ENCODE data around the gene IGF1R.

The IGF1R gene

DNA sequence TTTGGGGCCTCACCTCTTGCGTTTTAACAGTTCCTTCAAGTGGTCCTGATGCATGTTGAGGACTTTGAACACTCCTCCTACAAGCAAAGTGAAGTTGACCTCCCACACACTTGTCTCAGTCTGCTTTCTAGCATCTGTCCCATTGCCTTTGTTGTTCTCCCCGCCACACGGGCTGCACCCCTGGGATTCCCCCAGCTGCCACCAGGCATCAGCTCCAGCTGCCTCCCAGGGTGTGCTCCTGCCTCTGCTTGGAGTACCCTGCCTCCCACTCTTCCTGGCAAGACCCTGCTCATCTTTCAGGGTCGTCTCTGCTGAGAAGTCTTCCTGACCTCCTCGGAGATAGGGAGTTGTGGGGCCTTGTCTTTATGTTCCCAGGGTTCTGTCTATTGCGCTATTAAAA lies 52.2 kb downstream of the IGF1R start:
- no peak for DNase-seq (ENCODE audit: insufficient read length, low spot score)
- FAIRE-seq: no peak

DNA sequence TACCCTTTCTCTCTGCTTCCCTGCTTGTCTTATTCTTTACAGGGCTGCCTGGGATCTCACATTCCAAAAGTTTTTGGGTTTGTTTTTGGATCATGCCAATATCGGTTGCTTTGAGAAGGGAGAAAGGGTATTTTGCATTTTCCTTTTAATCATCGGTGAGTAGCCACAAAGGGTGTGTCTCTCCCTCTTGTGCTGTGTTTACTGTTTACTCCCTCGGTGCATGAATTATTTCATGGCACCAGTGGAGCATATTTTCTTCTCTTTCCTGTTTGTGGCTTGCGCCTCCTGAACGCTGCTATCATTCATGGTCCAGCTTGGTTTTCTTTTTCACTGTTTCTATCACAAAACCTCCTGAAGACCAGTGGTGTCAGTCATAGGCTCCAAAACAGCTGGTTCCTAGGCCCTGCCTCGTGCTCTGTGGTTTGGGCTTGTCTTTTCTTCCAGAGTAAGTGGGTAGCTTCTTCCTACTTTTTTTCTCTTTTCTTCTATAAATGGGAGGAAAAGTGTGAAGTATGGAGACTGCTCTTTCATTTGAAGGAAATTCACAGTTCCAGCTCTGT lies 54.9 kb downstream of the IGF1R start:
- DNase-seq (ENCODE audit: insufficient read length, low spot score) (no peak), FAIRE-seq (no peak)

DNA sequence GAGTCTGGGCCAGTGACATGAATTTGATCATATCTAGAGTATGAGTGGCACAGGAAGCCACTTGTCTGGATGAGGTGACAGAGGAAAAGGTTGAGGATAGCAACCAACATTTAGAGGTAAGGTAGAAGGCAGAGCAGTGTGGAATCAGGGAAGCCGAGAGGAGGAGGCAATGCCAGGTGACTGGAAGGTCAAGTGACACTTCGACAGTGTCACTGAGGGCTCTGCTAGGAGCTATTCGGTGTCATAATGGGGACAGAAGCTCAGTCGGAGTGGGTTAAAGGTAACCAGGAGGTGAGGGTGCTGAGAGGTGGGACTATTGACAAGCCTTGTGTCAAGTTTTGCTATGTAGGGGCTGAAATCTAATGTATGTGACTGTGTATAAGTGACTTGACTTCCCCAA lies 56.7 kb downstream of the IGF1R start:
- no peak for FAIRE-seq
- no peak for DNase-seq (ENCODE audit: insufficient read length, low spot score)

DNA sequence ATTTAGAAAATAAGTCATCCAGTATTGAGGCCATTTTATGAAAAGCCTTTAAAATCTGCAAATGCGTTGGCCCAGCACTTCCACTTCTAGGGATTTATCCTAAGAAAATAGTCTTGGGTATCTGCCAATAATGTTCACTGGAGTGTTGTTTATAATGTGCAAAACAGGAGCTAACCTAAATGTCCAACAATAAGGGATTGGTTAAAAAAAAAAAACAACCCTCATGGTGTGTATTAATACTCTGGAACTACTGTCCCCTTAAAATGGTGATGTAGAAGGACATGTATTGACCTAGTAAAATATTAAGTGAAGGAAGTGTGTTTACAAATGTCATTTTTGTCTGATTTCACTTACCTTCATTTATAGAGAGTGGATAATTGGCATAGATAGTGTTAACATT lies 58.0 kb downstream of the IGF1R start:
- FAIRE-seq: no peak
- no peak for DNase-seq (ENCODE audit: insufficient read length, low spot score)

DNA sequence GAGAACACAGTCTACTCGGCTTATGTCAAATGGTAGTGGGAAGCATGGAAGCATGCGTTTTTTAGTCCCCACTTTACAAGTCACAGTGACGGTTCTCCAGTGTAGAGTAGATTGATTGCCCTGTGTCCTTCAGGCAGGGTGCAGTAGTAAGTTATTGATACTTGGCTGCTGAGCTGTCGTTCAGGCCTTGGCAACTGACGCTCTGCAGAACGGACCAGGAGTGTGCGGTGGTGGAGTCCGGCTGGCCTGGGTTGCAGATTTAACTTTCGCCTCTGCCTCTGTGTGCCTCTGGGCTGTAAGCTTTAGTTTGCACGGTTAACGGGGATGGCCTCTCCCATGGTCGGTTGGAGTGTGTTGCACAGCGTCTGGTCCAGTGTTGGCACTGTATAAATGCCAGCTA lies 58.6 kb downstream of the IGF1R start:
- DNase-seq (ENCODE audit: insufficient read length, low spot score) (no peak), FAIRE-seq (no peak)

DNA sequence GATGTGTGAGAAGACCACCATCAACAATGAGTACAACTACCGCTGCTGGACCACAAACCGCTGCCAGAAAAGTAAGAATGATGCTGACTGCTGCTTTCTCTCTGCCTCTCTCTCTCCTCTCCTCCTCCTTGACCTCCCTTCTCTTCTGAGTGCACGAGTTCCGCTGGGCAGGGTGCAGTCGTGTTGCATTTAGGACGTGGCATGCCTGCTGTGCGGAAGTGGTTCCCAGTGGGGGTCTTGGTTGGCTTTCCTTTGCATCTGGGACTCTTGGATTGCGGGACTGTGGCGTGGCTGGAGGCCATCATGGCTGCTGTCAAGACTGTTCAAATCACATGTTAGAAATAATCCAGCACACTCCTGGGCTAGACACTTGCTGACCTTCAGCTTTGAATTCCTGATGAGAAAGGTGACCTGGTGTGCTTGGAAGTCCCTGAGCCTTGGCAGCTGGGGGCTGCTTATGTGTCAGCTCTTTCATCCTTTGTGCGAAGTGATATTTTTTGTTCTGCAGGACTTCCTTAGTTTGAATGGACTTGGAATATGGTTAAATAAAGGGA lies 59.8 kb downstream of the IGF1R start:
- no peak for FAIRE-seq
- DNase-seq (ENCODE audit: insufficient read length, low spot score): no peak

DNA sequence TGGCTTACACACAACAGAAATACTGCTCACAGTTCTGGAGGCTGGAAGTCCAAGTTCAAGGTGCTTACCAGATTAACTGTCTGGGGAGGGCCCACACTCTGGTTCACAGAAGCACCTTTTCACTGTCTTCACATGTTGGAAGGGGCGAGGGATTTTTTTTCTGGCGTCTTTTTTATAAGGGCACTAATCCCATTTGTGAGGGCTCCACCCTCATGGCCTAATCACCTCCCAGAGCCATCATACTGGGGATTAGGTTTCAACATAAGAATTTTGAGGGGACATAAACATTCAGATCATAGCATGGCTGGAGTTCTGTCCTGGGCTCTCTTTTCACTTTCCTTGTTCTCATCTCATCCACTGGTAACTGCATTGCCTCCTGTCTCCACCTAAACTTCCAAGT lies 63.5 kb downstream of the IGF1R start:
- no peak for DNase-seq (ENCODE audit: insufficient read length, low spot score)
- no peak for FAIRE-seq

DNA sequence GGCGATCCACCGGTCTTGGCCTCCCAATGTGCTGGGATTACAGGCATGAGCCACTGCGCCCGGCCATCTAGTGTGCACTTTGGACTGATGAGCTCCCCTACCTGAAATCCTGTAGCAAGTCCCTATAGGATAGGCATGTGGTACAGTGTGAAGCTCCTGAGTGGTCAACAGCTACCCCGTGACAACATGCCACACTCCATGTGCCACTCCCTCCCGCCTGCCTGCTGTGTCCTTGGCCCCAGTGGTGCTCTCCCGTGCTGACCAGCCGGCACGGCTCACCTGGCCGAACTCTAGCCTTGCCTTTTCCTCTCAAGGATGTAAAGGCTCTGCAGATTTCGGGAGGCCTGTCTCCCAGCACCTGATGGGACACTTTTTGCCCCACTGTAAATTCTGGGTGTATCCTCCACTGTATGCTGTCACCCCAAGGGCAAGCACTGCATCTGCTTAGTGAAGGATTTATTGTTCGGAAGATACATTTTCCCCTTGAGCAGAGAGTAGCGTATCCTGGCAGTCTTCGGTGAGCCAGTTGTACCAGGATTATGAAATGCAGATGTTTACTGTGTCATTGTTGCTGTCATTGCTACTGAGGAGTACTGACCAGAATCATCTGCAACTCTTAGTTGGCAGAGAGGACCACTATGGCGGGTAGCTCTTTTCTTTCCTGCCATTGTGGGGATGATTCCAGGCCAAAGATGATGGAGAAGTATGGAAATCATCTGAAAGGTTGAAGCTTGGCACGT lies 64.7 kb downstream of the IGF1R start:
- FAIRE-seq: no peak
- DNase-seq (ENCODE audit: insufficient read length, low spot score): no peak

DNA sequence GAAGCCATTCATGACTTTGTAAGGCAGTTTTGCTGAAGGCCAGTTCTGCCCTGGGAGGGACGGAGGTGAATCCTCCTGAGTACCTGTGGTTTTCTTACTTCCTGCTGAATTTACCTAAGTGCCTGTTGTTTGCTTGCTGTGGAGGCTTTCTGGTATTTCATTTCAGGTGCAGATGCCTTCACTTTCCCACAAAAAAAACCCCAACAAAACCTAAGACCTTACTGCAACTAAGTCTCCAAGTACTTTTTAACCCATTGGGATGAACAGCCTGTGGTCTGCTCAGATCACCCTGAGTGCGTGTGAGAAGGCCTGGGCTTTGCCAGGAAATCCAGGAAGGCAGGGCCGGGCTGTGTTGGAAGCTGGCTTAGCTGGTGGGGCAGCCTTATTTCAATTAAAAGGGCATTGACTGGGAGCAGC lies 65.3 kb downstream of the IGF1R start:
- FAIRE-seq: peak; percentile 57
- DNase-seq (ENCODE audit: insufficient read length, low spot score): no peak

DNA sequence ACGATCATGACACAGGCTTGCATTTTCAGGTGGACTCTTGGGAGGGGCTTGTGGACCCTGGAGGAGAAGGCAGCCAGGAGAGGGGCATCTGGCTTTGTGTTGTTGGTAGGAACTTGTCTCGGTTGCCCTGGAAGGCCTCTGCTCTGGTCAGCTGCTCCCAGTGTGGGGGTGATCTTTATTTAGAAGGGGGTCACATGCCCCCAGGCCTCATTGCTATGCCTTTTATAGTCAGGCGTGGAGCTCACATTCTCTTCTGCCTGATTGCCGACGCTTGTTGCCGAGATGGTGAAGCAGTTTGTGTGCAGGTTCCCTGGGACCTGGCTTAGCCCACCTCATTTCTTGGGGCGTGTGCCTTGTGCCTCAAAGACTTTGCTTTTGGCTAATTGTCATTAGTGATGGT lies 66.6 kb downstream of the IGF1R start:
- FAIRE-seq (no peak), DNase-seq (ENCODE audit: insufficient read length, low spot score) (no peak)

DNA sequence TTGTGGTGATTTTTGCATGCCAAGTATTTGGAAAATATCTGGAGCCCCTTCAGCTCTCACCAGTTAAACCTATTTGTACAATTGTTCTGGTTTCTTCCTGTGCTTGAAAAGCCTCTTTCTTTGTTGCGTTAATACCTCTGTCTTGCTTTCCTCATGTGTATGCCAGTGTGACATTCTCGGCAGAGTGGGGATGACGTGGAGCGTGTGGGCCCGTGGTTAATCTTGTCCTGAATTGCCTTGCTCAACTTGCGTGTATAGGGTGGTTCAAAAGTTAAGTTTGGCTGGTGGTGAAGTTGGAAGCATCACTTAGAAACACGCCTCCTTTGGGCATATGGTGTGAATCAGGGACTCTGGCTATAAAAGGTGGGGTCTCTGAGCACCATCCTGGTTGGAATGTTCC lies 67.1 kb downstream of the IGF1R start:
- FAIRE-seq (no peak), DNase-seq (ENCODE audit: insufficient read length, low spot score) (no peak)

DNA sequence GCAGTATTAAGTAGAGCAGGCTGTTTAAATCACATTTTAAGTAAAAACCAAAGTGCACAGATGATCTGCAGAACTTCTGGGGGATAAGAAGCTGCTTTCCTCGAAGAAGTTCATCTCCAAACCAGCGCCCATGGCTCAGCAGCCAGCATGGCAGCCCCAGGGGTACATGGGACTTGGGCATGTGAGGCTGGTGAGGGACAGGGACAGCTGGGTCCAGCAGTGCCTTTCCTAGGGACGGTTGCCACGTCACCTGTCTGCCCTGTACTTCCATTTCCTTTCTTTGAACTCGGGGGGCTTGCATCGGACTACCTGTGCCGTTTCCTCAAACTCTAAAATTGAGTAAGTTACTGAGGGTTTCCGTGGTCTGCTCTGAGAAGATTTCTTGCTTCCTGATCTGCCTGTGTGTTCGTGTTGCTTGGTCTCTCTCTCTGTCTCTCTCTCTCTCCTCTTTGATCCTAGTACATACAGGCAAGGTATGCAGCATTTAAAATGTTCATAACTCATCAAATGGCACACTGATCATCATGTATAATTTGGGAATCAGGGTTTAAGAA lies 67.6 kb downstream of the IGF1R start:
- no peak for DNase-seq (ENCODE audit: insufficient read length, low spot score)
- no peak for FAIRE-seq

DNA sequence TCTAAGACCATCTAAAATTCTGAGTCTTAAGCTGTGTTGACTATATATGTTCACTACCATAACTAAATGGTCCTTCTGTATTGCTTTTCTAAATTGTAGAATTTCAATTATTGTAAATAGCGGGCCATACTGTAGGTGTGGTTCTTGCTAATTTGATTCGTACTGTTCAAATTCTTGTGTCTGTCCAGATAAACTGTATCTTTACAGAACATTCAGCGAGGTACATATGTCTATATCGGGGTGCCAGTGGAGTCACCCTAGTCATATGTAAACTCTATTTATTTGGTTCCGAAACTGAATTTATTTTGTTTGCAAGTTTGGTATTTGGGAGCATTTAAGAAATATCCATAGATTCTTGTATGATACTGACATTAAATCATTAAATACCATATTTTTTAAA lies 69.0 kb downstream of the IGF1R start:
- FAIRE-seq (no peak), DNase-seq (ENCODE audit: insufficient read length, low spot score) (no peak)

DNA sequence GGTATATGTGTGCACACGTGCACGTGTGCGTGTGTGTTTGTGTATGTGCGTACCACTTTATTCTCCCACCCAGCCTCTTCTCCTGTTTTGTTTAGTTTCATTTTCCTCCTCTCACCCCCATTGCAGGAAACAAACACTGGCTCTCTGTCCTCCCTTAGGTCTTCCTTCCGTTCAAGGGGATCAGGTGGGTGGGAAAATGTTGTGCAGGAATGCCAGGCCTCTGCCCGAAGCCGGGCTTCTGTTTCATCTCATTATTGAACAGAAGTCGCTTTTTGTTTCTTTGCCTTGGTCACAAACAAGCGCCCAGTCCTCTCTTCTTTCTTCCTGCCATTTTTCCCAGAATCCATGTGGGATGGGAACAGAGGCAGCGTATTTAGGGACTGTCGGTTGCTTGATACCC lies 69.6 kb downstream of the IGF1R start:
- no peak for DNase-seq (ENCODE audit: insufficient read length, low spot score)
- FAIRE-seq: no peak

DNA sequence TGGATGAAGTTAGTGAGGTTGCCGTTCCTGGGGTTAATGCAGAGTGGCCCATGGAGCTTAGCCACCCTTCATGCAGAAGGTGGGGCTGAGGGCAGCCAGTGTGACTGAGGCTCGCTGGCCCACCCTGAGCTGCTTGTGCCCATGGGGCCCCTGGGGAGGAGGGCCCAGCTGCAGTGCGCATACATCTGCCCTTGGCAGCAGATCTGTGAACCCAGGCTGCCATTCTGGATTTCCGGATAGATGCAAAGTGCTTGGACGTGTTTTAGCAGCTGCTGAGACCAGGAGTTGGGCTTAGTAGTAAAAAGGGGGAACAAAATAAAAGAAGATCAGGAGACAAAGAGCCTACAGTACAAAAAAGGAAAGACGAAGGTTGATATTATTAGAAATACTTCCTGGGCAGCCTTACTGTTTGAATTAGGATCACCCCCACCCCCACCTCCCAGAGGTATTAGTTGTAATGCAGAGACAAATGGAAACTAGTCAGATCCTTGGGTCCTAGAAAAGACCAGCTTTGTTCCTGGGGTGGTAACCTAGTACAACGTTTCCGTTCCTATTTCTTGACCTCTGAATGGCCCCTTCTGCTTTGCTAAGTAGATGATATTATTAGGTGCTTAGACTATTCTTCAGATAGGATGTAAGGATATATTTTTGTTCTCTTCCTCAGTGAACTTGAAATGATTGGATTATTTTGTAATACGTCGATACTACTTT lies 70.2 kb downstream of the IGF1R start:
- DNase-seq (ENCODE audit: insufficient read length, low spot score) (no peak), FAIRE-seq (no peak)

DNA sequence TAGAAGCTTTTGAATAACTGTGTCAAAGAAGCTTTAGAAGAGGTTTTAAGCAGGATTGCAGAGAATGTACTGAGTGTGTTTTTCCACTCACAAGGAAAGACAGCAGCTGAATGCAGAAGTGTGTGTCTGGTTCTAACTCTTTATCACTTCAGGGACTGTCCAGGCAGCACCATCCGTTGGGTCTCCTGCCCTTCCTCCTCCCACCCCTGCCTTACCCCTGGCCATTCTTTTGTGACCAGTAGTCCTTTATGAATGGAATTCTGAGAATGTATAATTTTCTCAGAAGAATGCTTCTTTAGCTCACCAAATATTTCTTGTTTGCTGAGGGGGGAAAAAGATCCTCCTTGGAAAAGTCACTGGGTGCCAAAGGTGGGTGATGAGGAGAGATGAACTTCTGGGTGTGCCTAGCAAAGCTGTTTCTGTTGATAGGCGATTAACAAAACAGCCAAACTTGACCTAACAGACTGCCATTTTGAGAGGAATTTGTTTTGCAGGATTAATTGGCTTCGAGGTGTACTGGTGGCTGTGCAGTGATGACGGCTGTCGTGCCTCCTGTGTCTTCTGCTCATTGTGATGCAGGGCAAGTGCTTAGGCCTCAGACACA lies 70.9 kb downstream of the IGF1R start:
- no peak for DNase-seq (ENCODE audit: insufficient read length, low spot score)
- FAIRE-seq: no peak

DNA sequence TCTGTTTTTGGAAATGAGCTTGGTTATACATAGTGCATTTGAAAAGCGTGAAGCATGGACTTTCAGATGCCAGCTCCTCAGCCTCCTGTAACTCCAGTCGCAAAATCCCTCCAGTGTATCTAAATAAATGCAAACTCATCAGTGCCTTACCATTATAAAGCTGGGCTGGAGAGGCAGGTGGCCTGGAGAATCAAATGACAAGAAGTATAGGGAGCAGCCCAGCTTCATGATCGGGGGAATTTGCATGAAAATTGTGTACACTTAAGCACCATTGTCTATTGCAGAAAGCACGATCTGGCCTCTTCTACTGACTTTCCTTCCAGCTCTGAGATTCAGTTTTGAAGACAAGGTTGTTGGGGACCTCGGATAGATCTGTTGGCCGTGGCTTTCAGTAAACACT lies 71.7 kb downstream of the IGF1R start:
- DNase-seq (ENCODE audit: insufficient read length, low spot score): no peak

DNA sequence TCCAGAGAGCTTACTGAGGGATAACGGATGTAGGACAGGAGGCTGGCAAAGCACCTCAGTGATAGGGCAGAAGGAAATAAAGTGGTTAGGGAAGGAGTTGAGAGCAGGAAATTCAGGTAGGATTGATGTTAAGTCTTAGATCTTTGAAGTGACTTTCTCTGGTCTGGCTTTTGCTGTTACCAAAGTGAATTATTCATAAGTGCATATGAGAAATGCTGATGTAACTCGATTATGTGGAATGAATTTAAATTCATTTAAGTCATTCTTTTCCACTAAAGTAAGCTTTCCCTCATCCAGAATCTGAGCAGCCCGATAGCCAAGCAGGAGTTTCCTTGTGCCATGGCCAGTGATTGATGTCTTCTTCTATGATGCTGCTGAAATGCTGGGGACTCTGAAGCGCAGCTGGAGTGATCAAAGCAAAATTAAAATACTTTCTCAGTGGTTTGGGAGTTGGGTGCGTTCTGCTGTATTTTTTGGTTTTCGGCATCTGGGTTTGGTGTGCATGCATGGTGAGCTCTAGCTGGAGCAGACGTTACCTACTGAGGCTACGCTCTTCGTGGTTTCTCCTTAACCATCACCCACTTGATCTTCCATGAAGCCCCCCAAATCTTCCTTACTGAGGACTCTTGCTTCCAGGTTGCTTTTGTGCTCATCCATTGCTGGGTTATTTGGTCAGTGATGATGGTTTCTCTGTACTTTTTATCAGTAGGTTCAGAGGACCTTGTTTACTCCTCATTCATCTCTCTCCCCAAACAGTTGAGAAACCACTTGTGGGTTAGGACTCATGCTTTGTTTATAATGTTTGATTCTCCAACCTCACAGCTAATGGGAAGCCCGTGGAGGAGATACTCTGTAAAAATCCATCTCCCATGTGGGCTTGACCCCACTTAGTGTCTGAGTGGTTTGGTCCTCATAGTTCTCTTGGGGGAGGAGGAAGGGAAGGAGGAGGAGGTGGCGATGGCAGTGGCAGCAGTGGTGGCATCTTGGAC lies 72.5 kb downstream of the IGF1R start:
- peak; percentile 37 for FAIRE-seq
- DNase-seq (ENCODE audit: insufficient read length, low spot score): no peak

More for the DNA sequence above, 71.7 kb downstream of the IGF1R start:
- FAIRE-seq: no peak

DNA sequence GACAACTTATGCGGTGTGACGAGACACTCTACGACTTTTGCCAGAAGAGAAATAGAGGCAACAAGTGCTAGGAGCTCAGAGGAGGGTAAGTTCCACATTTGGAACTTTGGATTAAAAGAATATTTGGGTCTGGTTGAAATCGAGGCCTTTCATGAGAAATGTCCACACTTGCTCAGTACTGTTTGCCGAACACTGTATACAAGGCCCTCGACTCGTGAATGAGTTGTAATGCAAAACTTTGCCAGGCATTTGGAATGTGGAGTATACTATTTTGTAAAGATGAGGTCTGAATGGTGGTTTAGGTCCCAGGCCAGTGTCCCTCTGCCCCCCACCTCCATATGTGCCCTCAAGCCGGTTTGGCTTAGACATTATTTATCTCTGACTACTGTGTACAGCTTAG lies 73.9 kb downstream of the IGF1R start:
- no peak for FAIRE-seq
- no peak for DNase-seq (ENCODE audit: insufficient read length, low spot score)

DNA sequence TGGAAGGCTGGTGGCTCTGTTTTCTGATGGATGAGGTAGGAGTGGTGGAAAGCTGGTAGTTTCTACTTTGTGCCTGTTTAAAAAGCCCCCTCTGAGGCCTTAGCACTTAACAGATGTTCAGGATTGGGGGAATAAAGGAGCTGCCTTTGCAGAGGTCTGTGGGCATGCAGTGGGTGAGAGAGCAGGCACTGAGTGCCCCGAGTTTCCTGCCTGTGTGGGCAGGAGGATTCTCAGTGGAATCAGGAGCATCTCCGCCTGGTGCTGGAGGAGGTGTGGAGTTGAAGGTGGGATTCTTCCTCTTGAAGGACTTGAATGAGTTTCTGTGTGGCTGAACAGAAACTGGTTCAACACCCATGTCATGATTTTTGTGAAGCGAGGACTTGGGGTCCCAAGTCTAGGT lies 74.3 kb downstream of the IGF1R start:
- DNase-seq (ENCODE audit: insufficient read length, low spot score): no peak
- FAIRE-seq: no peak
